Measurements from ENCODE around the gene APEH.
"Not testable (repeated sequence)": the region's sequence is repeated elsewhere in the genome, so short reads cannot be mapped to it uniquely, and the experiment has no call there.

DNA sequence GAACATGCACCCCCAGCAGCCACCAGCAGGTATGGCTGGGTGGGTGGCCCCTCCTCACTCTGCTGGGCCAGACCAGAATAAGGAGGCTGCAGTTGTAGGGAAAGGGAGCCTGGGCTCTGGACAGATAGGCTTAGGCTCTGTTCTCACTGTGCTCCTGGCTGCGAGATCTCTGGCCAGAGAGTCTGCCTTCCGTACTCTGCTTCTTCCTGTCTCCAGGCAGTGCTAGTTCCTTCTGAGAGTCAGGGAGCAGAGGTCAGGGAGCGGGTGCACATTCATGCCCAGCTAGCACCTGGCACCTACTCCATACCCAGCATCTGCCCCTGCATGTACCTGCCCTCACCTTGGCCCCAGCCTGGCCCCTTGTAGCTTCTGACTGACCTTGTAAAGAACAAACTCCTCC, 17.3 kb downstream of the APEH start:
- TF ChIP-seq, protein P1, sequence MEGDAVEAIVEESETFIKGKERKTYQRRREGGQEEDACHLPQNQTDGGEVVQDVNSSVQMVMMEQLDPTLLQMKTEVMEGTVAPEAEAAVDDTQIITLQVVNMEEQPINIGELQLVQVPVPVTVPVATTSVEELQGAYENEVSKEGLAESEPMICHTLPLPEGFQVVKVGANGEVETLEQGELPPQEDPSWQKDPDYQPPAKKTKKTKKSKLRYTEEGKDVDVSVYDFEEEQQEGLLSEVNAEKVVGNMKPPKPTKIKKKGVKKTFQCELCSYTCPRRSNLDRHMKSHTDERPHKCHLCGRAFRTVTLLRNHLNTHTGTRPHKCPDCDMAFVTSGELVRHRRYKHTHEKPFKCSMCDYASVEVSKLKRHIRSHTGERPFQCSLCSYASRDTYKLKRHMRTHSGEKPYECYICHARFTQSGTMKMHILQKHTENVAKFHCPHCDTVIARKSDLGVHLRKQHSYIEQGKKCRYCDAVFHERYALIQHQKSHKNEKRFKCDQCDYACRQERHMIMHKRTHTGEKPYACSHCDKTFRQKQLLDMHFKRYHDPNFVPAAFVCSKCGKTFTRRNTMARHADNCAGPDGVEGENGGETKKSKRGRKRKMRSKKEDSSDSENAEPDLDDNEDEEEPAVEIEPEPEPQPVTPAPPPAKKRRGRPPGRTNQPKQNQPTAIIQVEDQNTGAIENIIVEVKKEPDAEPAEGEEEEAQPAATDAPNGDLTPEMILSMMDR (IDR thresholded peaks at IDR 0.05), result not testable (repeated sequence)
- not testable (repeated sequence) for TF ChIP-seq POLR2AphosphoS5, POLR2A (IDR thresholded peaks at IDR 0.05)

Measured in upper lobe of left lung (tissue), 4 donors.